K562 (cell line): ENCODE measurements around the gene CYP11A1. TPM values are rescaled to one million over a fixed set of nuclear protein-coding genes. Genes with fewer than 3 reads are reported as not detected.

Source experiments
- ARID1B ChIP-seq: fragments of 450-650 bp; IDR thresholded peaks from 2 replicates; pipeline ENCODE4 v1.6.1; 2016; ENCODE audit warnings: antibody characterized with exemption, mild to moderate bottlenecking, inconsistent platforms
- BACH1 ChIP-seq: fragments of 200-800 bp; sonication (Bioruptor generic); IDR thresholded peaks from 2 replicates; pipeline ENCODE4 v1.6.1; 2016; ENCODE audit warnings: missing genetic modification characterization, missing compliant biosample characterization
- BHLHE40 ChIP-seq: IDR thresholded peaks from 2 replicates; pipeline ENCODE4 v1.6.1; 2011; ENCODE audit warnings: low read length, improper control_type of control experiment
- DNMT1 ChIP-seq: fragments of 450-650 bp; IDR thresholded peaks from 2 replicates; pipeline ENCODE4 v1.6.1; 2016; ENCODE audit warnings: antibody characterized with exemption, mild to moderate bottlenecking
- FOS ChIP-seq: IDR thresholded peaks from 3 replicates; pipeline ENCODE4 v1.6.1; 2011; ENCODE audit not compliant: insufficient read length; ENCODE audit errors: extremely low read depth
- KLF6 ChIP-seq: fragments of 250-450 bp; sonication (Bioruptor Pico); IDR thresholded peaks from 2 replicates; pipeline ENCODE4 v1.4.0; 2020; ENCODE audit warnings: mild to moderate bottlenecking, moderate library complexity, borderline replicate concordance
- PCBP1 ChIP-seq: fragments of 200-400 bp; formaldehyde crosslinking; IDR thresholded peaks from 2 replicates; pipeline ENCODE4 v1.6.1; 2018; ENCODE audit warnings: mild to moderate bottlenecking, low read depth, low read length; ENCODE audit not compliant: poor library complexity, severe bottlenecking
- POLR2A ChIP-seq: fragments of 450-650 bp; conservative IDR thresholded peaks from 2 replicates; pipeline ENCODE4 v1.6.1; 2016
- RB1 ChIP-seq: fragments of 450-650 bp; IDR thresholded peaks from 2 replicates; pipeline ENCODE4 v1.6.1; 2017; ENCODE audit warnings: low read depth, mild to moderate bottlenecking
- SAFB ChIP-seq: fragments of 200-400 bp; formaldehyde crosslinking; IDR thresholded peaks from 2 replicates; pipeline ENCODE4 v1.6.1; 2017; ENCODE audit warnings: low read depth, low read length, borderline replicate concordance
- SIN3B ChIP-seq: fragments of 450-650 bp; IDR thresholded peaks from 2 replicates; pipeline ENCODE4 v1.6.1; 2017; ENCODE audit warnings: low read depth, mild to moderate bottlenecking, moderate library complexity
- SPI1 ChIP-seq: IDR thresholded peaks from 2 replicates; pipeline ENCODE4 v1.6.1; 2011; ENCODE audit warnings: low read depth, low read length, control low read depth, borderline replicate concordance
- ZBTB8A ChIP-seq: fragments of 450-650 bp; IDR thresholded peaks from 2 replicates; pipeline ENCODE4 v1.6.1; 2018; ENCODE audit warnings: mild to moderate bottlenecking, moderate library complexity; ENCODE audit not compliant: partially characterized antibody
- ZNF143 ChIP-seq: sonication (generic); formaldehyde crosslinking; IDR thresholded peaks from 2 replicates; pipeline ENCODE4 v1.9.0; 2022; ENCODE audit warnings: mild to moderate bottlenecking, missing genetic modification reagents
- ZNF79 ChIP-seq: fragments of 250-450 bp; sonication (Bioruptor Pico); IDR thresholded peaks from 2 replicates; pipeline ENCODE4 v1.4.0; 2020; ENCODE audit warnings: low read depth, mild to moderate bottlenecking, moderate library complexity
- polyA plus RNA-seq, 8 experiments: library from polyadenylated mRNA; depleted of rRNA in 4 of 8; stranded (reverse) in 5 of 8; unstranded in 3 of 8; fragments of >200 nt; fragmentation: Nextera tagmentation in 2 of 8; fragmentation: Illumina TruSeq in 1 of 8; extraction: Ambion mirVana in 2 of 8; extraction: Trizol in 1 of 8; gene quantifications; 2 replicates each; pipeline versions ENCODE4 v1.2.1 to v1.2.3, GENCODE V29; 2011 to 2014; ENCODE audit warnings: inconsistent platforms in 1 of 8, missing spikeins in 1 of 8
- total RNA-seq, 7 experiments: library from RNA; depleted of rRNA in 6 of 7; stranded (reverse); fragments of >200 nt in 6 of 7; fragmentation: Illumina TruSeq in 2 of 7; extraction: Trizol in 2 of 7; gene quantifications; 2 replicates each; pipeline versions ENCODE4 v1.2.1 to v1.2.3, GENCODE V29; 2011 to 2021; ENCODE audit warnings: low replicate concordance in 1 of 7
- TF ChIP-seq, protein P1 (sequence below): fragments of 450-650 bp; IDR thresholded peaks from 2 replicates; pipeline ENCODE4 v1.6.1; 2018; ENCODE audit not compliant: partially characterized antibody
- TF ChIP-seq, protein P2 (sequence below): fragments of 250-450 bp; sonication (Bioruptor Pico); IDR thresholded peaks from 2 replicates; pipeline ENCODE4 v1.8.0; 2021; ENCODE audit warnings: borderline replicate concordance, mild to moderate bottlenecking, moderate library complexity; ENCODE audit not compliant: poor library complexity, severe bottlenecking
- TF ChIP-seq, protein P3 (sequence below): fragments of 250-450 bp; sonication (Bioruptor Pico); IDR thresholded peaks from 2 replicates; pipeline ENCODE4 v1.4.0; 2020; ENCODE audit warnings: mild to moderate bottlenecking, moderate library complexity
- TF ChIP-seq, protein P4 (sequence below): IDR thresholded peaks from 2 replicates; pipeline ENCODE4 v1.6.1; 2014; ENCODE audit warnings: antibody characterized with exemption

The CYP11A1 gene
- total and polyA plus RNA-seq, 9 of the 15 experiments (the other 6 are each of a cell fraction or from before 2014, with no cell fraction given): 0.06 to 0.24 (median 0.10) TPM; not detected in 4

DNA sequence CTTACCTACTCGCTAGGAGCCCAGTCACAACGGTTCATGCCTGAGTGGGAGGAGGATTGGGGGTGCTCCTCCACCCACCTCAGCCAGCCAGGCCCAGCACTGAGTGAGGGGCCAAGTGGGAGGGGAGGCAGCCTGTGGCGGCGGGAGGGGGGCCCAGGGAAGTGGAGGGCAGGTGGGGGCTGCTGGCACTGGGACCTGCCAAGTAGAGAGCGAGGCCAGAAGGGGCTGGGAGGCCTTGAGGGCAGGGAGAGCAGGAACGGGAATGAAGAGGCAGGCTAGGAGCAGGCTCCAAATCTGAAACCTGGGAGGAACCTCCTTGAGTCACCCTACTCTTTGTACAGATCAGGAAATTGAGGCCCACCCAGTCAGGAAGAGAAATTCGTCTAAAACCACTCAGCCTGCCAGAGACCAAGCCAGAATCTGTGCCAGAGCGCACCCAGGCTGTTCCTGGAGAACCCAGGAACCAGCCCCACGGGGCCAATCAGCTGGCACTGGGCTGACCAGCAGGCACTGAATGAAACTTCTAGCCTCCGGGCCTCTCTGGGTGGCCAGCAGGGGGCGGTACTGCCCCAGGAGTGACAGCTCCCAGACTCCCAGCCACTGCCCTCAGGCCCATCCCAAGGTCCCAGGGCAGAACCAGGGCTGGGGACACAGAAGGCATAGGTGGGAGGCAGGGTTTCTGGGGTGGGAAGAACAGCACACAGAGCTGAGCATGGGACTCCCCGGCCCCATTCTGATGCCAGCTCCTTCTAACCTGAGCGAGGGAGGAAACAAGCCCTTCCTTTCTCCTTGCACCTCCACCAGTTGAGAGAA lies 14.8 kb upstream of the CYP11A1 start (continued):
- TF ChIP-seq, protein P1, sequence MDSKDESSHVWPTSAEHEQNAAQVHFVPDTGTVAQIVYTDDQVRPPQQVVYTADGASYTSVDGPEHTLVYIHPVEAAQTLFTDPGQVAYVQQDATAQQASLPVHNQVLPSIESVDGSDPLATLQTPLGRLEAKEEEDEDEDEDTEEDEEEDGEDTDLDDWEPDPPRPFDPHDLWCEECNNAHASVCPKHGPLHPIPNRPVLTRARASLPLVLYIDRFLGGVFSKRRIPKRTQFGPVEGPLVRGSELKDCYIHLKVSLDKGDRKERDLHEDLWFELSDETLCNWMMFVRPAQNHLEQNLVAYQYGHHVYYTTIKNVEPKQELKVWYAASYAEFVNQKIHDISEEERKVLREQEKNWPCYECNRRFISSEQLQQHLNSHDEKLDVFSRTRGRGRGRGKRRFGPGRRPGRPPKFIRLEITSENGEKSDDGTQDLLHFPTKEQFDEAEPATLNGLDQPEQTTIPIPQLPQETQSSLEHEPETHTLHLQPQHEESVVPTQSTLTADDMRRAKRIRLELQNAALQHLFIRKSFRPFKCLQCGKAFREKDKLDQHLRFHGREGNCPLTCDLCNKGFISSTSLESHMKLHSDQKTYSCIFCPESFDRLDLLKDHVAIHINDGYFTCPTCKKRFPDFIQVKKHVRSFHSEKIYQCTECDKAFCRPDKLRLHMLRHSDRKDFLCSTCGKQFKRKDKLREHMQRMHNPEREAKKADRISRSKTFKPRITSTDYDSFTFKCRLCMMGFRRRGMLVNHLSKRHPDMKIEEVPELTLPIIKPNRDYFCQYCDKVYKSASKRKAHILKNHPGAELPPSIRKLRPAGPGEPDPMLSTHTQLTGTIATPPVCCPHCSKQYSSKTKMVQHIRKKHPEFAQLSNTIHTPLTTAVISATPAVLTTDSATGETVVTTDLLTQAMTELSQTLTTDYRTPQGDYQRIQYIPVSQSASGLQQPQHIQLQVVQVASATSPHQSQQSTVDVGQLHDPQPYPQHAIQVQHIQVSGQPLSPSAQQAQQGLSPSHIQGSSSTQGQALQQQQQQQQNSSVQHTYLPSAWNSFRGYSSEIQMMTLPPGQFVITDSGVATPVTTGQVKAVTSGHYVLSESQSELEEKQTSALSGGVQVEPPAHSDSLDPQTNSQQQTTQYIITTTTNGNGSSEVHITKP: no peak
- no peak for TF ChIP-seq ZNF143 (CRISPR knock-in tag)
- no peak for TF ChIP-seq SPI1
- peak; percentile 38; the same call in 1 of the 2 replicates for TF ChIP-seq BHLHE40
- TF ChIP-seq, protein P2, sequence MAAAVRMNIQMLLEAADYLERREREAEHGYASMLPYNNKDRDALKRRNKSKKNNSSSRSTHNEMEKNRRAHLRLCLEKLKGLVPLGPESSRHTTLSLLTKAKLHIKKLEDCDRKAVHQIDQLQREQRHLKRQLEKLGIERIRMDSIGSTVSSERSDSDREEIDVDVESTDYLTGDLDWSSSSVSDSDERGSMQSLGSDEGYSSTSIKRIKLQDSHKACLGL: no peak
- TF ChIP-seq POLR2A: no peak
- no peak for TF ChIP-seq FOS
- no peak for TF ChIP-seq ARID1B
- TF ChIP-seq ZBTB8A: no peak
- TF ChIP-seq, protein P3, sequence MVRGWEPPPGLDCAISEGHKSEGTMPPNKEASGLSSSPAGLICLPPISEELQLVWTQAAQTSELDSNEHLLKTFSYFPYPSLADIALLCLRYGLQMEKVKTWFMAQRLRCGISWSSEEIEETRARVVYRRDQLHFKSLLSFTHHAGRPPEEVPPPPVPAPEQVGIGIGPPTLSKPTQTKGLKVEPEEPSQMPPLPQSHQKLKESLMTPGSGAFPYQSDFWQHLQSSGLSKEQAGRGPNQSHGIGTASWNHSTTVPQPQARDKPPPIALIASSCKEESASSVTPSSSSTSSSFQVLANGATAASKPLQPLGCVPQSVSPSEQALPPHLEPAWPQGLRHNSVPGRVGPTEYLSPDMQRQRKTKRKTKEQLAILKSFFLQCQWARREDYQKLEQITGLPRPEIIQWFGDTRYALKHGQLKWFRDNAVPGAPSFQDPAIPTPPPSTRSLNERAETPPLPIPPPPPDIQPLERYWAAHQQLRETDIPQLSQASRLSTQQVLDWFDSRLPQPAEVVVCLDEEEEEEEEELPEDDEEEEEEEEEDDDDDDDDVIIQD: no peak
- TF ChIP-seq SAFB: no peak
- TF ChIP-seq, protein P4, sequence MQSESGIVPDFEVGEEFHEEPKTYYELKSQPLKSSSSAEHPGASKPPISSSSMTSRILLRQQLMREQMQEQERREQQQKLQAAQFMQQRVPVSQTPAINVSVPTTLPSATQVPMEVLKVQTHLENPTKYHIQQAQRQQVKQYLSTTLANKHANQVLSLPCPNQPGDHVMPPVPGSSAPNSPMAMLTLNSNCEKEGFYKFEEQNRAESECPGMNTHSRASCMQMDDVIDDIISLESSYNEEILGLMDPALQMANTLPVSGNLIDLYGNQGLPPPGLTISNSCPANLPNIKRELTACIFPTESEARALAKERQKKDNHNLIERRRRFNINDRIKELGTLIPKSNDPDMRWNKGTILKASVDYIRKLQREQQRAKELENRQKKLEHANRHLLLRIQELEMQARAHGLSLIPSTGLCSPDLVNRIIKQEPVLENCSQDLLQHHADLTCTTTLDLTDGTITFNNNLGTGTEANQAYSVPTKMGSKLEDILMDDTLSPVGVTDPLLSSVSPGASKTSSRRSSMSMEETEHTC: no peak
- TF ChIP-seq KLF6 (CRISPR knock-in tag): no peak; the same call in 1 of the 2 replicates
- TF ChIP-seq RB1: peak; percentile 80
- no peak for TF ChIP-seq SIN3B
- TF ChIP-seq DNMT1: no peak
- no peak for TF ChIP-seq BACH1 (tag)
- no peak for TF ChIP-seq PCBP1
- no peak for TF ChIP-seq ZNF79 (CRISPR knock-in tag)
